Urothelium cell line (cell line): ENCODE results near the gene IRS2.

Experiments used
- DNase-seq: peaks from one replicate; pipeline ENCODE4 v3.0.0; 2011; ENCODE audit warnings: low spot score, mixed read lengths
- FAIRE-seq: peaks from 2 replicates; lab custom pipeline; 2011; peaks lifted over from hg19 to GRCh38; lab: Jason Lieb, UNC

IRS2 gene

GRCh38 chr13:109781384-109782065 lies 4.9 kb downstream of the IRS2 start:
- FAIRE-seq (no peak), DNase-seq (no peak)

DNA sequence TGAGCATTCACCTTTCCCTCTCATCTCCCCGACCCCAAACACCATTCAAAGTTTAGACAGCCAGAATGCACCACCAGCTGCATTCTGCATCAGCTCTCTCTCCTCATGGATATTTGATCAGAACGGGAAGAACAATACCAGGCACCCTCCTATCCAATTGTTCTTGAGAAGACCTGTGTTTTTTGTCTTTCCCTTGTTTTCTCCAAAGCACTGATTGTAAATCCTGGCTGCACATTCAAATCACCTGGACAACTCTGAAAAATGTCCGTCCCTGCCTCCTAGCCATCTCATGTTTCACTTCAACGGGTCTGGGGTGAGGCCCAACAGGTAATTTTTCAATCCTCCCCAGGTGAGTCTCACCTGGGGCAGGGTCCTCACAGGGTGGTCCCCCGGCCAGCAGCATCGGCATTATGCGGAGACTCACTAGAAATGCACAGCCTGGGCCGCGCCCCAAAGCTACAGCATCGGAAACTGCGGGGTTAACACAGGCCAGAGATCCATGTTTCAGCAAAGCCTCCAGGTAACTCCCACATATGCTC lies 5.5 kb downstream of the IRS2 start:
- FAIRE-seq (no peak), DNase-seq (no peak)

GRCh38 chr13:109779876-109780510 lies 6.4 kb downstream of the IRS2 start:
- DNase-seq (no peak), FAIRE-seq (no peak)

- FAIRE-seq, result no peak
Observed at GRCh38 chr13:109779074-109779473, 7.3 kb downstream of the IRS2 start.

GRCh38 chr13:109778102-109778542 lies 8.3 kb downstream of the IRS2 start:
- DNase-seq (no peak), FAIRE-seq (no peak)

More at GRCh38 chr13:109779074-109779473, 7.3 kb downstream of the IRS2 start:
- no peak for DNase-seq

- FAIRE-seq (no peak), DNase-seq (no peak)
Observed at GRCh38 chr13:109776575-109776974, 9.8 kb downstream of the IRS2 start.

DNA sequence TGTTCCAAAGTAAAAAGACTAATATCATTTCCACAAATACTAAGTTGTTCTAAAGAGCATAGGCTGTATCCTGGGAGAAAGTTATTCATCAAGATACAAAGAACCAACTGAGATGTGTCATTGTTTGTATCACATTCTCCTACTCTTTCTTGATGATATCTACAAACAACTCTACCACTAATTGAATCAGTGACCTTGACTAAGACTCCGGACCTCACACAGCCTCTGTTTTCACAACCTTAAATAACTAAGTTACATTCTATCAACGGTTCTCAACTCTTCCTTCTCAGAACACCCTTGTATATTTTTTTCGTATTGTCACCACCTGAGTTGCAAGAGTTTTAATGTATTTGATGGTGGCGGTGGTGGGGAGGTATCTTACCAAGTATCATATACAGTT lies 12.6 kb downstream of the IRS2 start:
- DNase-seq (no peak), FAIRE-seq (no peak)

- FAIRE-seq (no peak), DNase-seq (no peak)
Observed at GRCh38 chr13:109773276-109773675, 13.1 kb downstream of the IRS2 start.

DNA sequence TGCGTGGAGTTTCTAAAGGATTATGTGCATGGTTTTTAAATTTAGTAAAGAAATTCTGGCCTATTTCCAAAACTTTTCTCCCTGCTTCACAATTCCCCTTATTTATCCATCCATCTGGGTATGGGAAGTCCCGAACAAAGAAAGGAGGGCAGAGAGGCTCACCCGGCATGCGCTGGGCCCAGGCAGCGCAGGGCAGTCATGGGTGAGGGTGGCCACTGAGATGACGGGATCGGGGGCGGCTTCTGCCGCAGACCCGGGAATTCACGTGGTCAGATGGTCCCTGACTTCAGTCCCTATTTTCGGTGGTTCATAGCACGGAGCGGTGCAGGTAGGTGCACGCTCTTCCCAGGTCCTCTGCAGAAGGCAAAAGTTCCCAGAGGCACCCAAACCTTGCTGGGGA lies 14.5 kb downstream of the IRS2 start:
- no peak for FAIRE-seq
- no peak for DNase-seq

GRCh38 chr13:109770436-109770835 lies 15.9 kb downstream of the IRS2 start:
- DNase-seq (no peak), FAIRE-seq (no peak)

DNA sequence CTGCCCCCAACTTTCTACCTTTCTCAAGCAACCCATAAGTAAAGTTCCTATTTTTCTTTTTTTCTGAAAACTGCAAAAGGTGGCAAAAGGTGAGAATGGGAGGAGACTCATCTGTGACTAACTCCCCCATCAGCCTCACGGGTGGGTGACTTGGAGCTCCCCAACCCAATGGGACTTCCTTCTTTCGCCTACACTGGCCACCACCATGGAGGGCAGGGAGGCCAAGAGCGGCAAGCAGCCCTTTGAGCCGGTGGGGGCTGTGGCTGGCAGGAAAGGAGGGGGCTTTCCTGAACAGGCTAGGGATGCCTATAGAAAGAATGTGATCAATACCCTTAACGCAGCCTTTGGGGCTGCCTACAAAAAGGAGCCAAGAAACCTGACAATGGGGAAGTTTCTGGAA lies 16.5 kb downstream of the IRS2 start:
- no peak for DNase-seq
- no peak for FAIRE-seq

GRCh38 chr13:109769275-109769674 lies 17.1 kb downstream of the IRS2 start:
- FAIRE-seq, result no peak
- no peak for DNase-seq

DNA sequence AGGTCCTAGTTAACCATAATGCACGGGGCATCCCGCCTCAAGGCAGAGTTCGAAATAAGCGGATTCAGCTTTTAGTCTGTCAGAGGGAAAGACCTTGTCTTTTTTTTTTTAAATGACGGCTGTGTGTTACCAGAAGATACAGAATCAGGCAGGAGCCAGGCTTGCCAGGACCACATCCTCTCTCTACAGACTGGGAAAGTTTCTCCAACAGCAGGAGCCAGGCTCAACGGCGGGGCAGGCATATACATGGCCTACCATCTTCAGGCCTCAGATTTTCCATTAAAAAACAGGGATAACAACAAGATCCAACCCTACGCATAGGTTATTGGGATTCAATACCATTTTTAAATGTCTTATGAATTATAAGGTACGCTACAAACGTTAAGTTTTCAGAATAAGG lies 17.8 kb downstream of the IRS2 start:
- FAIRE-seq, result no peak
- no peak for DNase-seq

DNA sequence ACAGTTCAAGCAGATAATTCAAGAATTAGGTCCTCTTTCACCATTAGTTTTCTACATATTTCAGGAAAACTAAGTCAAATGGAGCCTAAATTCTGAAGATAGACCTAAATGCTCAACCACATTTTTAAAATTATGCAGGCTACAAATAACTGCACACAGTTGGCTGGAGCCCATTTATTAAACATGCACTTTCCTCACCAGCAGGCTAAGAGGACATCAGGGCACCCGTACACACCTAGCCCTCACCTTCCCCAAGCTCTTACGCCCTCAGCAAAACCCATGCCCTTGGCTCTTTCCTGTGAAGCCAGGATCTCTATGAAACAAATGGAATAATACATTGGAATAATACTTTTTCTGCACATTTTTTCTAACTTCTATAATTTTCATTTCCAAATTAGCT lies 18.2 kb downstream of the IRS2 start:
- DNase-seq, result no peak
- no peak for FAIRE-seq

DNA sequence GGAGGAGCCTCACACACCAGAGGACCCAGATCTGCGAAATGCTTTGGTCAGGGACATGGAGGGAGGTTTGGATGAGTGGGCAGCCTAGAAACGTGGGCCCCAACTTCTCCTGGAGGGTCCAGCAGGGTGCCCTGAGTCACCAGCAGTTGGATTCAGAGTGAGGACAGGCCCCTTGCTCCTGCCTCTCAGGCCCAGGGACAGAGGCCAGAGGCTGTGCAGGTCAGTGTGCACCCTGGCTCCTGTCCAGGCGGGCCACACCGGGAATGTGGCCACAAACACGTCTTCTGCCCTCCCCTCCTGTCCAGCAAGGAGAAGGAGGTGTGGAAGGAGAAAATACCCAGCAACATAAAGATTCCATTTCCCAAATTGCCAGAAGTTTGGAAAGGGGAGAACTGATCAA lies 19.4 kb downstream of the IRS2 start:
- DNase-seq (no peak), FAIRE-seq (no peak)

DNA sequence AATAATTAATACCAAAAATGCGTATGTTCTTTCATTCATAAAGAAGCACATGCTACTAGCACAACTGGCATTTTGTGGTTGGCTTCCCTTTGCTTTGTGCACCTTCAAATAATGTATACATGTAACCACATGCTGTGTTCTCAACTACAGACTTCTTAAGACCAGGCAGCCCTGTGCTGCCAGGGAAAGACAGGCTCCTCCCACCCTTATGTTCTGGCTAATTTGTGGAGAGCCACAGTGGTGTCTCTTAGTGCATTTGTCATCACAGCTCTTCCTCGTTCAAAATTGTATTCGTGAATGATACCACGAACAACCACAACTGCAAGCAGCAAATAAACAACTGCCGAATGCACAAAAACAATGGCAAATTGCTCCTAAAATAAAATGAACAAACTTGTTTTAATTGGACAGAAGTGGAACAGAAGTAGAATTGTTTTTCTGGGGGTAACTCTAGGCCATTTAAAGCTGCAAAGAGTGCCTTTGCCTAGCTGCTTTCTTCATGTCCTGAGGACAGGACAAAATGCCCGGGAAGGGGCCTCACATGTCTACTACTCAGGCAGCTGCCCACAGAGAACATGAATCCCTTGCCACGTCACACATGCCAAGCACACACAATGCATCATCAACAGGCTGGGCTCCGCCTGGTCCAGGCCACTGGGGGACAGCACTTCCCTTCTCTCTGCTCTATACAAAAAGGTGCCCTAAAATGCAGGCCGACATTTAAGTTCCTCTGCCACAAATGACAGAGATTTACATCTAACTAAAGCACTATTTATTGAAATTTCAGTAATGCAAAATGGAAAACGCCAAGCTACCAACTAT lies 21.7 kb downstream of the IRS2 start:
- DNase-seq, result no peak
- FAIRE-seq, result no peak

DNA sequence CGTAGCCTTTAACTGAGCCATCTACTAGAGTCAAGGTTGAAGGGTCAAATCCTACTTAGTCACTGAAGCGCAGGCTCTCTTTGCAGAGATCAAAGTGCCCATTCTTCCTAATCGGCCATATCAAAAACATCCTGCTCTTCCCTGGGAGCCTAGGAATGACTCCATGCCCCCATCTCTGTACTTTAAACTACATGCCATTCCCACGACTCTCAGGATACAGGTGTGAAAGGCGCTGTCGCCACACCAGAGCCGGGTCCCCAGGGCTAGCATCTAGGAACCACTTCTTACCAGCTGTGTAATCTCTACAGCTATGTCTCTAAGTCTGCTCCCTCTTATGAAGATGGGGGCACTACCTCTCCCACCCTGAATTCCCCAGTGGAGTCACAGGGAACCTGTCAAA lies 22.3 kb downstream of the IRS2 start:
- no peak for DNase-seq
- FAIRE-seq, result no peak

DNA sequence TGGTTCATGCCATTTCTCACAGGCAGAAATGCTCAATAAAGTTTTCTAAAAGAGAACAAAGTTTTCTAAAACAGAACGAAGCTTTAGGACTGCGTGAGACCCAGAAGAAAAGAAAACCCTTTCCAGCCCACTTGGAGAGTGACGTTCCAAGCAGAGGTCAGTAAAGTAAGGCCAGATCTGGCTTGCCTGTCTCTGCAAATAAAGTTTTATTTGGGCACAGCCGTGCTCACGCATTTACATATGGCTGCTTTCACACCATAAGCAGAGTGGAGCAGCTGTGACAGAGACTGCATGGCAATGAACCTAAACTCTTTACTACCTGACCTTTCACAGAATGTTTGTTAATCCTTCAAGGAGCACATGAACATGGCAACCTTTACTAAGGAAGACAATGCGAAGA lies 23.6 kb downstream of the IRS2 start:
- FAIRE-seq, result no peak
- DNase-seq, result no peak

- FAIRE-seq (no peak), DNase-seq (no peak)
Observed at GRCh38 chr13:109761695-109762094, 24.7 kb downstream of the IRS2 start.

DNA sequence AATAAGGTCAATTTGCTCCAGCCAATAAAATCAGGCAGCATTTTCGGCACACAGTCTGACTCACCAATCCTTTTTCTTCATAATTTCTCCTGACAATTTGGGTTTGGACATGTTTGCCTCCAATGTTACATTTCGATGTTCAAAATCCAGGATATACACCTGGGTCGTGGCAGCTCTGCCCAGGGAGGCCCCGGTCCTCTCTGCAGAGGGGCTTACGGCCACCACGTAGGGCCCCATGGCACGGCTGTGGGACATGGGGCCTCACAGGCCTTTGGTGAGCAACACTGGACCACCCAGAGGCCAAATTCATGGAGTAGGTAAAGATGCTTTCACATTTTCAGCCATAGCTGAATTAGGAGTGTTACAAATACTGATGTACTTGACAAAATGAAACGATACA lies 25.4 kb downstream of the IRS2 start:
- DNase-seq (no peak), FAIRE-seq (no peak)

DNA sequence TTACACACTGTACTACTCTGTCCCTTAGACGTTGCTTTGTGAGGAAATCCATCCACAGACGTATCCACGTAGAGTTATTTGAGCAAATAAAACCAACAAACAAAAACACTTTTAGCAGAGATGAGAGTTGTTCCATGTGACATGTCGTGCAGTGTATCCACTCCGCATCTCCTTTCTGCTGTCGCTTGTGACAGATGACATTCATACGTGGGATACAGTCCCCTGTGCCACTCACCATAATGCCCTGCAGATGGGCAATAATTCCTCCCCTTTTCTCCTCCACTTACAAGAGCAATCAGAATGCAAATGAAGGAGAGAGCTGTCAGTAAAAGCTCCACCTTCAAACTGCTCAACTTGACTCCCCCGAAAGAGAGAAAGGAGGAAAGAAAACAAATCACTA lies 26.0 kb downstream of the IRS2 start:
- no peak for DNase-seq
- FAIRE-seq, result no peak

- FAIRE-seq, result no peak
- DNase-seq, result no peak
Observed at GRCh38 chr13:109759609-109760008, 26.8 kb downstream of the IRS2 start.
